ENCODE results near the gene OR56A3.

Gene OR56A3

GRCh38 chr11:5930614-5931013, 11.4 kb upstream of the OR56A3 start:
- H3K27ac ChIP-seq = no peak overlapping the region
- no peak for DNase-seq
- no peaks in the 10 kb centered on the region for H3K27me3 ChIP-seq
- H3K36me3 ChIP-seq = no peaks in the 10 kb centered on the region
- H3K4me3 ChIP-seq = no peak overlapping the region
- peaks cover 0 to 4% (median 4%) of the 10 kb centered on the region in 3 donors for H3K9me3 ChIP-seq
- no peak for TF ChIP-seq CTCF (IDR thresholded peaks at IDR 0.05)
- intact Hi-C loops (cut with DNase I; ENCODE audit: low total_unique reads) = no loop called here
- H3K4me1 ChIP-seq = no peaks in the 10 kb centered on the region

- H3K4me3 ChIP-seq = no peak overlapping the region
- TF ChIP-seq CTCF (IDR thresholded peaks at IDR 0.05) = no peak
- no peaks in the 10 kb centered on the region for H3K4me1 ChIP-seq
- DNase-seq = no peak
- no peaks in the 10 kb centered on the region for H3K36me3 ChIP-seq
- H3K27me3 ChIP-seq = no peaks in the 10 kb centered on the region
- peaks cover 0 to 4% (median 4%) of the 10 kb centered on the region in 3 donors for H3K9me3 ChIP-seq
- no peak overlapping the region for H3K27ac ChIP-seq
- intact Hi-C loops (cut with DNase I; ENCODE audit: low total_unique reads) = no loop called here
Measured at GRCh38 chr11:5931061-5931460, 11.0 kb upstream of the OR56A3 start.

- H3K9me3 ChIP-seq = peaks cover 0 to 4% (median 0%) of the 10 kb centered on the region in 3 donors
- intact Hi-C loops (cut with DNase I; ENCODE audit: low total_unique reads) = no loop called here
- no peak for TF ChIP-seq CTCF (IDR thresholded peaks at IDR 0.05)
- H3K4me3 ChIP-seq = no peak overlapping the region
- no peak overlapping the region for H3K27ac ChIP-seq
- no peaks in the 10 kb centered on the region for H3K27me3 ChIP-seq
- no peaks in the 10 kb centered on the region for H3K36me3 ChIP-seq
- no peak for DNase-seq
- no peaks in the 10 kb centered on the region for H3K4me1 ChIP-seq
Measured at GRCh38 chr11:5932671-5933070, 9.4 kb upstream of the OR56A3 start.

- no peaks in the 10 kb centered on the region for H3K36me3 ChIP-seq
- intact Hi-C loops (cut with DNase I; ENCODE audit: low total_unique reads) = no loop called here
- peaks cover 0 to 4% (median 0%) of the 10 kb centered on the region in 3 donors for H3K9me3 ChIP-seq
- no peaks in the 10 kb centered on the region for H3K27me3 ChIP-seq
- no peaks in the 10 kb centered on the region for H3K4me1 ChIP-seq
- no peak for DNase-seq
- no peak overlapping the region for H3K27ac ChIP-seq
- H3K4me3 ChIP-seq = no peak overlapping the region
- TF ChIP-seq CTCF (IDR thresholded peaks at IDR 0.05) = no peak
Measured at GRCh38 chr11:5933116-5933515, 8.9 kb upstream of the OR56A3 start.

- peaks cover 0 to 7% (median 0%) of the 10 kb centered on the region in 3 donors for H3K9me3 ChIP-seq
- H3K36me3 ChIP-seq = no peaks in the 10 kb centered on the region
- intact Hi-C loops (cut with DNase I; ENCODE audit: low total_unique reads) = no loop called here
- no peak overlapping the region for H3K4me3 ChIP-seq
- DNase-seq = no peak
- H3K27me3 ChIP-seq = no peaks in the 10 kb centered on the region
- H3K4me1 ChIP-seq = no peaks in the 10 kb centered on the region
- H3K27ac ChIP-seq = no peak overlapping the region
- no peak for TF ChIP-seq CTCF (IDR thresholded peaks at IDR 0.05)
Measured at GRCh38 chr11:5937868-5938602, 4.0 kb upstream of the OR56A3 start.

All from tibial artery (tissue), 4 donors.